HG02852 (cell line): ENCODE measurements around the gene RNF225.
"Not testable (repeated sequence)": the region's sequence is repeated elsewhere in the genome, so short reads cannot be mapped to it uniquely, and the experiment has no call there.

Experiments
- ATAC-seq: cut with Tn5 transposase; IDR thresholded peaks from one replicate; pipeline ENCODE4 v1.9.1; 2021; ENCODE audit warnings: mild to moderate bottlenecking, moderate library complexity; ENCODE audit not compliant: unreplicated experiment

Gene RNF225

DNA sequence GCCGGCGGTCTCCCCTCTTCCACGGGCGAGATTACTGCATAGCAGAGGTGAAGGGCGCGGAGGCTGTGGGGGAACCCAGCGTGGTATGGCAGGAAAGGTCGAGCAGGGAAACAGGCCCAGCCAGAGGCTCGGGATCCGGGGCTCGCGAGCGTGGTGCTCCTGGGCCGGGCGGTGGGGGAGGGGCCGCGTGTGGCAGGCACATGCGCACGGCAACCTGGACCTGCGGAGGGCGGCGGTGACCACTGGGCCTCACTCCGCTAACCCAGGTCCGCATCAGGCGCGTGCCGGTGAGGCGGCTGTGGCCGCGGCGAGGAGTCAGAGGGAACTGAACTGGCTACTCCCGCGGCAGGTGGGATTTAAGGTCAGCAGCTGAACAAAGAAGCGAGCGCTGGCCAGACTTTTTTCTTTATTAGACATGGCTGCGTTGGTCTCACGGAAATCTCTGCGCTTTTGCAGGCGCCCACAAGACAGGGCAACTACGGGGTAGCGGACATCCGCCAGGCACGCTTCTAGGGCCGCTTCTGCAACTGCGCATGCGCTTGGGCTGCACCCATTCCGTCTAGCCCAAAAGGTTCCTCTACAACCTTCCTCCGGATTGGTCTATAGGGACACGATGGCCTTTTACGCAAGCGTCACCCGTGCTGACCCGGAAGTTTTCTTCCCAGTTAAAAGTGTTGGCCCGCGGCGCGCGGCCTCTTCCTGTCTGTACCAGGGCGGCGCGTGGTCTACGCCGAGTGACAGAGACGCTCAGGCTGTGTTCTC, 8.7 kb upstream of the RNF225 start, which contains the start of gene RPS5:
Gene RPS5, plus strand, starts transcription at position 694 of the 762 bp plus-strand sequence. CDS start 869 bp downstream, outside the sequence.
- peak; percentile 88 for ATAC-seq

- no peak for ATAC-seq
These were observed 7.9 kb upstream of the RNF225 start for GRCh38 chr19:58387338-58388174.

DNA sequence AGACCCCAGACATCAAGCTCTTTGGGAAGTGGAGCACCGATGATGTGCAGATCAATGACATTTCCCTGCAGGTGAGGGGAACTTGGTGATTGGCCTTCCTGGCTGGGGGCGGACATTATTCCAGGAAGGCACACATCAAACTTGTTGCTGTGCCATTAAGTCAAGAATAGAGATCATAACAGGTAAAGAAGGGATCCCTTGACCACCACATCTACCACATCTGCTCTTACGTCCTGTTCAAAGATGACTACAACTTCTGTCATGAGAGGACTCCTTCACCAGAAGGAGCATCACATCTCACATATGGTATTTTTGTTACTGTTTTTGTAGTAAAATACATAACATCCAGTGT, 7.3 kb upstream of the RNF225 start:
- no peak for ATAC-seq

DNA sequence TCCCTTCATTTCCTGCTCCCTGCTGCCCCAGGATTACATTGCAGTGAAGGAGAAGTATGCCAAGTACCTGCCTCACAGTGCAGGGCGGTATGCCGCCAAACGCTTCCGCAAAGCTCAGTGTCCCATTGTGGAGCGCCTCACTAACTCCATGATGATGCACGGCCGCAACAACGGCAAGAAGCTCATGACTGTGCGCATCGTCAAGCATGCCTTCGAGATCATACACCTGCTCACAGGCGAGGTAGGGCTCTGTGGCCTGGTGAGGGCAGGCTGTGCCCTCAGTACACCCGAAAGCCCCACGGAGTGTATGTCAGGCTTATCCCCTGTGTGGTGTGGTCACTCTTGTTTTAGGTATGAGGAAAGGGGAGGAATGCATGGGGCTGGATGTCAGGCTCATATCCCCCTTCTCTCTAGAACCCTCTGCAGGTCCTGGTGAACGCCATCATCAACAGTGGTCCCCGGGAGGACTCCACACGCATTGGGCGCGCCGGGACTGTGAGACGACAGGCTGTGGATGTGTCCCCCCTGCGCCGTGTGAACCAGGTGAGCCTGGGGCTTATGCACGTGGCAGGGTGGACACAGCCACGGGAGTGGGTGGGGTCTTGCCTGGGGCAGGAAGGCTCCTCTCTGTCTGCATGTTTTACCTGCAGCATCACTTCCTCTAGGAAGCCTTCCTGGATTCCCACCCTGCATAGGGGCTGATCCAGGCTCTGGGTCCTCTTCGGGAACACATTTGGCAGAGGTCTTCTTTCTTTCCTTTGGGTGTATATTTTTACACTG, 2.3 kb upstream of the RNF225 start:
- ATAC-seq, result no peak

DNA sequence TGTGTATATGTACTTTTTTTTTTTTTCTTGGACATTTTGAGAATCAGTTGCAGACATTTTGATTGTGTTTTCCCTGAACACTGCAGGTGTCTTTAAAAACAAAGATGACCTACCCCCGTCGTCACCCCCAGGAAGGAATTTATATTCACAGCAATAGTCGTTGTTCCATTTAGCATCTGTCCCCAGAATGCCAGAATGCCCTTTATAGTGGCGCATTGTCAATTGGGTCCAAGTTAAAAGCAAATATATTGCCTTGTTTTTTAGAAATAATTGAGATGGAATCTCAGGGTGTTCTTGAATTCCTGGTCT, 1.8 kb upstream of the RNF225 start:
- no peak for ATAC-seq

DNA sequence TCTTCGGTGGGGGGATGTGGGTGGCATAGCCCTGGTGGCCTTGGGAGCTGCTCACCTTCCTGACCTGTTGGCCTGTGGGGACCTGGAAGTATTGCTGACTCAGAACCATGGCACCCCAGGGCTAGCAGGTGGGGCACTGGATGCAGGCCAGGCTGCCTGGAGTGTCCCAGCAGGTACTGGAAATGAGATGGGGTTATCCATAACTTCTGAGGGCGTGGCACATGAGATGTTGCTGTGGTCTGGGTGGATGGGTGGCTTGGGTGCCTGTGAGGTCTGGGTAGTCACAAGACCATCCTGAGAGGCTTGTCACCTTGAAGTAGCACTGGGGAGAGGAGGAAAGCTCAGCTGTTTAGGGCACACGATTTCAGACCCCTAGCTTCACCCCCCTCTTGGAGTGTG, 636 bp upstream of the RNF225 start:
- ATAC-seq, result no peak

DNA sequence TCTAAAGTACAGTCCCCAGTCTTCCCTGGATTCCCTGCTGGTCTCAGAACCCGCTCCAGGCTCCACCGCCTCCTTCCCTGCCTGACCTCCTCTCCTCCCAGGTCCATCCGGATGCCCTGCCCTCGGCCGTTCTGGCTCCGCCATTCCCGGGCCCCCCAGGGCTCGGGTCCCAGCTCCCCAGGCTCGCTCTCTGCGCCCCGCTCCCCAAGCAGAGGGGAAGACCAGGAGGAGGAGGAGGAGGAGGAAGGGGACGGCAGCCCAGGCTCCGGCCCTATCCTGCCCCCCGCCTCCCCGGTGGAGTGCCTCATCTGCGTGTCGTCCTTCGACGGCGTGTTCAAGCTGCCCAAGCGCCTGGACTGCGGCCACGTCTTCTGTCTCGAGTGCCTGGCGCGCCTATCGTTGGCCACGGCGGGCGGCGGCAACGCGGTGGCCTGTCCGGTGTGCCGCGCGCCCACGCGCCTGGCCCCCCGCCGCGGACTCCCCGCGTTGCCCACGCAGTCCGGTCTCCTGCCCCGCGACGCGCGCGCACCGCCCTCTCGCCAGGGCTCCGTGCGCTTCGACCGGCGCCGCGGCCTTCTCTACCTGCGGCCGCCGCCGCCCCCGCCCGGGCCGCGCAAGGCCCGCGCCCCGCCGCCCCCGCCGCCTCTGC, 647 bp downstream of the RNF225 start:
- ATAC-seq, result no peak

DNA sequence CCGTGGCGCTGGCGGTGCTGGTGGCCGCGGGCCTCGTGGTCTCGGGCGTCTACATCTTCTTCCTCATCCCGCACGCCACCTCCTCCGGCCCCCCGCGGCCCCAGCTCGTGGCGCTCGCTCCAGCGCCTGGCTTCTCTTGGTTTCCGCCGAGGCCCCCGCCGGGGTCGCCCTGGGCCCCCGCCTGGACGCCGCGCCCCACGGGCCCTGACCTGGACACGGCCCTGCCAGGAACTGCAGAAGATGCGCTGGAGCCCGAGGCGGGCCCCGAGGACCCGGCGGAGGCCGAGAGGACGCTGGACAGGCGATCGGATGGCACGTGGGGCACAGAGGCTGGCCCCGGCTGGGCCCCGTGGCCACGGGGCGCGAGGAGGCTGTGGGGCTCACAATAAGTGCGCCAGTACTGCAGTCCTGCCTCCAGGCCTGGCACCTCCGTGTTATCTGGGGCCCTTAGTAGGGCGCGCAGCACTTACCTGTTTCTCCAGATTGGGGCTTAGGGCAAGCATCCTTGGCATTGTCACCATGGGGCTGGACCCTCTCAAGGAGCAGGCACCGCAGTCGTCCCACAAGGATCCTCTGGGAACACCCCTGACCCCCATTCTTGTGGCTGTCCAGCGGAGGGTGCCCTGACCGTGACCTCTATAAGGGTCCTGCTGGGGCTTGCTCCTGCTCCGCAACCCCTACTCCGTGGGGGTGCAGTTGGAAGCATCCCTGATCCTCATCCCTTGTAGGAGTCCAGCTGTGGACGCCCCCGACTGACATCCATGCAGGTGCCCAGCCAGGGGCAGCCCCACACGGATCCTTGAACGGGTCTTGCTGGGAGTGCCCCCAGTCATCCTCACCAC, 1.5 kb downstream of the RNF225 start:
- ATAC-seq, result no peak

DNA sequence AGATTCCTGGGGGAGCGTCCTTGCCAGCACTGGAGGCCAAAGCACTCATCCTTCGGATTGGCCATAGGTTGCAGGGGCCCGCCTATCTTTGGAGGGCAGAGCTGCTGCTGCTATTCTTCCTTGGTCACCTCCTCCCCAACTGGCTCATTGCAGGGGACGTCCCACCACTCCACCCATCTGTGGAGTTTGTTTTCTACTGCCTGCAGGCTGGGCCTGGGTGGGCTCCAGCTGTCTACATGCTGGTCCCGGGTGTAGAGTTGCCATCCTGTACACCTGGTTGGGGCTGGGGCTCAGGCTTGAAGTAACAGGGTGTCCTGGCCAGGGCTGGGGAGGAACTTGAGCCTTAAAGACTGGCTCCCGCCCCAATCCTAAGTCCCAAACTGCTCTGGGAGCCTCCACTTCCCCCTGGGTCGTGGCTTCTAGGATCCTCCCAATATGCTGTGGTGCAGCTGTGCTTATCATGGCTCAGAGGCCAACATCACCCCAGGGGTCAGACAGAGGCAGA, 2.1 kb downstream of the RNF225 start:
- no peak for ATAC-seq

- ATAC-seq, result no peak
These were observed 2.6 kb downstream of the RNF225 start for GRCh38 chr19:58398087-58398486.

GRCh38 chr19:58398545-58398944, 3.1 kb downstream of the RNF225 start:
- ATAC-seq, result no peak

- ATAC-seq, result no peak
These were observed 4.4 kb downstream of the RNF225 start for GRCh38 chr19:58399903-58400302.

DNA sequence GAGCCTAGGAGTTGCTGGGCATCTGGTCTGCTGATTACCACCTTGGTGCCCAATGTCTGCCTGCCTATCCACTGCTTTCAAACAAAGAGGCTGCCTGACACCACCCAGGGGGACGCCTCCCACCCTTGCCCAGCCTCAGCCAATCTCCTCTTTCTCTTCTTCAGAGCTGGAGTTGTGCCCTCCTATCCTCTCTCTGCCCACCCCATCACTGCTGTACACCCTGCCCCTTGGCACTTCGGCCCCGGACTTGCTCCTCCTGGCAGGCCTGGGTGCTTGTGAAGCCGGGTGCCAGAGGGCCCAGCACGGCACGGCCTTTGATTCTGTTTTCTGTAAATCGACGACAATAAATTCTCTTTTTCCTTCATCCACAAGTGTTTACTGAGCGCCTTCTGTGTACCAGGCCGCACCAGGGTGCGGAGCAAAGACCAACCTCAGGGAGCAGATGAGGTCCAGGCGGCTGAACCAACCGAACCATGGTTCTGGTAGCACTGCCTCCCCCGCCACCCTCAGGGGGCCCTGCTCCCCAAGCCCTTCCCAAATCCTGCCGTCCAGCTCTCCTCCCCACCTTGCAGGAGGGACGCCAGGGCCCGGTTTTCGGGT, 5.0 kb downstream of the RNF225 start:
- ATAC-seq, result no peak

- ATAC-seq, result peak; percentile 97
These were observed 5.7 kb downstream of the RNF225 start for GRCh38 chr19:58400916-58401839.

DNA sequence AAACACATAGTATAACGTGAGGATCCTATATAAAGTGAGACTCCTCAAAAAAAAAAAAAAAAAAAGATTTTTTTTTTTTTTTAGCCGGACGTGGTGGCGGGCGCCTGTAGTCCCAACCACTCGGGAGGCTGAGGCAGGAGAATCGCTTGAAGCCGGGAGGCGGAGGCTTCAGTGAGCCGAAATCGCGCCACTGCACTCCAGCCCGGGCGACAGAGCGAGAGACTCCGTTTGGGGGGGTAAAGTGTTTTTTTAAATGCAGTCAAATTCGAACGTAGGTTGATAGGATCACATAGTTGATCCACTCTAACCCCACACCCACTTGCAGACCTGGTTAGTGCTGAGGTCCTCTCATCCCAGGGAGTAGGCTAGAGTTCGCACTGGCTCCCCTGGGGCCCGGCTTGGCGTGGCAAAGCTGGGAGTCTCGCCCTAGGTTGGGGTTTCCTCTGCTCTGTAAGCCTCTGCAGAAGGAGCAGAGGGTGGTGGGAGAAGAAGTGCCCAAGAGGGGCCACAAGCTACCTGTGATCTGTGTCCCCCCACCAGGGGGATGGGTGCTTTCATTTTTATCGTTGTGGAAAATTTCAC, 6.5 kb downstream of the RNF225 start:
- ATAC-seq, result no peak

DNA sequence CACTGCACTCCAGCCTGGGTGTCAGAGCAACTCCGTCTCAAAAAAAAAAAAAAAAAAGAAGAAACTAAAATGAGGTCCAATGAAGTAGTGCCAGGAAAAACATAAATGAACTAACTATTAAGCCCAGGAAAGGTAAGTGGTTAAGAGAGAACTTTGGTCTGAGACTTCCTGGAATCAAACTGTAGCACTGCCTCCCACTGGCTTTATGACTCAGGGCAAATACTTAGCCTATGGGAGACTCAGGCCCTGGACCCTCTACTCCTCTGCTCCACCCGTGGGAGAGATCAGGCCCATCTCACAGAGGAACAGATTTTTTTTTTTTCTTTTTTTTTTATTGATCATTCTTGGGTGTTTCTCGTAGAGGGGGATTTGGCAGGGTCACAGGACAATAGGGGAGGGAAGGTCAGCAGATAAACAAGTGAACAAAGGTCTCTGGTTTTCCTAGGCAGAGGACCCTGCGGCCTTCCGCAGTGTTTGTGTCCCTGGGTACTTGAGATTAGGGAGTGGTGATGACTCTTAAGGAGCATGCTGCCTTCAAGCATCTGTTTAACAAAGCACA, 8.5 kb downstream of the RNF225 start:
- not testable (repeated sequence) for ATAC-seq

DNA sequence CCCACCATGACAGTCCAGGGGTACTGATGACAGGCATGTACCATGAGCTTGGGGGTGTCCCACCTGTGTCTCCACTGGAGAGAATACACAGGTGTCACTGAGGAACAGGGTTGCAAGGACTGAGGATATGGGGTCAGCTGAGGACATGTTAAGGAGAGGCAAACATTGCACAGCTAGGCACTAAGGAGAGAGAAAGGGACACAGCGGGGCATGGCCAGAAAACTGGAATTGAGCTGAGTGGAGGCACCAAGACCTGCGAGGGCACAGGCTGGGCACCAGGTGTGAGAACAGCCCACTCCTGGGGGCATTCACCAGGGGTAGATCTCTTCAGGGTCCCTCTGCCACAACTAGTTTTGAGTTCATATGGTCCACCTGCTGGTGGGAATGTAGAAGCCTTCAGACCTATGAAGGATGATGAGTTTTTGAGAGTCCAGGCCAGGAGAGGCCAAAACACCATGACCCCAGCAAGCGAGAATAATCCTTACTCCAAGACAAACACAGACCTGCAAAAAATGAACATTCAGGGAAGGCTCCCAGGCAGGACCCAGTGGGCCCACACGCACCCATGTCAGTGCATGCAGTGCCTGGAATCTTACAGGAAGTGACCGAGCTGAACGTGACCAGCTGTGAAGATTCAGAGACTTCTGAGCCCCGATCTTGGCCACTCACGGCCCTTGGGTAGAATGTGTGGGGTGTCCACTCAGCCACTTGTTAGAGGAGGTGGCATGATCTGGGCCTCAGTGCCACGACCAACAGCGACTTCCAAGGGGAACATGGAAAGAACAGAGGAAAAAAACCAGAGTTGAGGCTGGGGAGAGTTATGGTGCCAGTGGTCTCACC, 11.6 kb downstream of the RNF225 start:
- no peak for ATAC-seq
